ENCODE measurements around the gene OST4.

Gene OST4

GRCh38 chr2:27105981-27106380, 34.5 kb upstream of the OST4 start:
- Histone ChIP-seq H3K27me3 (ENCODE audit: insufficient read depth, poor library complexity, severe bottlenecking) (no peaks in the 10 kb centered on the region), H3K27ac (replicated peaks) (no peak overlapping the region), H3K4me3 (replicated peaks; ENCODE audit: insufficient read depth, low read length) (no peak overlapping the region)
- TF ChIP-seq REST (IDR thresholded peaks at IDR 0.05; ENCODE audit: insufficient replicate concordance, low read depth) (no peak), POLR2AphosphoS5 (IDR thresholded peaks at IDR 0.05; ENCODE audit: low read depth) (no peak)
- DNase-seq (ENCODE audit: low read depth in 1 of 2, low spot score in 1 of 2): no peak

- Histone ChIP-seq H3K4me3 (replicated peaks; ENCODE audit: insufficient read depth, low read length) (no peak overlapping the region), H3K27me3 (ENCODE audit: insufficient read depth, poor library complexity, severe bottlenecking) (no peaks in the 10 kb centered on the region), H3K27ac (replicated peaks) (no peak overlapping the region)
- TF ChIP-seq CTCF (IDR thresholded peaks at IDR 0.05; ENCODE audit: insufficient read depth, low read length): no peak
- TF ChIP-seq SPI1 (IDR thresholded peaks at IDR 0.05; ENCODE audit: borderline replicate concordance, low read depth): no peak
- no peak for TF ChIP-seq REST (IDR thresholded peaks at IDR 0.05; ENCODE audit: insufficient replicate concordance, low read depth)
- TF ChIP-seq POLR2AphosphoS5 (IDR thresholded peaks at IDR 0.05; ENCODE audit: low read depth): no peak
- TF ChIP-seq GABPA (IDR thresholded peaks at IDR 0.05; ENCODE audit: low read depth): no peak
- DNase-seq (ENCODE audit: low read depth in 1 of 2, low spot score in 1 of 2): no peak
Measured at GRCh38 chr2:27102329-27102728, 30.9 kb upstream of the OST4 start.

GRCh38 chr2:27100036-27100435, 28.6 kb upstream of the OST4 start:
- no peak overlapping the region for H3K4me3 ChIP-seq (replicated peaks; ENCODE audit: insufficient read depth, low read length)
- DNase-seq (ENCODE audit: low read depth in 1 of 2, low spot score in 1 of 2): no peak
- H3K27ac ChIP-seq (replicated peaks): no peak overlapping the region
- no peaks in the 10 kb centered on the region for H3K27me3 ChIP-seq (ENCODE audit: insufficient read depth, poor library complexity, severe bottlenecking)
- TF ChIP-seq GABPA (IDR thresholded peaks at IDR 0.05; ENCODE audit: low read depth): no peak
- no peak for TF ChIP-seq REST (IDR thresholded peaks at IDR 0.05; ENCODE audit: insufficient replicate concordance, low read depth)
- TF ChIP-seq POLR2AphosphoS5 (IDR thresholded peaks at IDR 0.05; ENCODE audit: low read depth): no peak
- TF ChIP-seq SPI1 (IDR thresholded peaks at IDR 0.05; ENCODE audit: borderline replicate concordance, low read depth): no peak
- TF ChIP-seq CTCF (IDR thresholded peaks at IDR 0.05; ENCODE audit: insufficient read depth, low read length): no peak

Data from HL-60 (cell line).